DMS53 treated with DMSO at 0.1 percent for 48 hours (cell line): ENCODE data around the gene RPL26.
"Not testable (repeated sequence)": the region's sequence is repeated elsewhere in the genome, so short reads cannot be mapped to it uniquely, and the experiment has no call there.

Experiments
- DNase-seq: peaks from one replicate; lab custom pipeline; 2025; ENCODE audit not compliant: unreplicated experiment; lab: John Stamatoyannopoulos, UW

Gene RPL26

GRCh38 chr17:8397636-8398035, 14.6 kb upstream of the RPL26 start, which contains the start of gene RNF222:
Gene RNF222, minus strand, starts transcription at chr17:8397827. Its CDS starts 4,366 bp downstream, at chr17:8393461.
- DNase-seq: peak; percentile 14

- not testable (repeated sequence) for DNase-seq
These were observed 11.5 kb upstream of the RPL26 start for GRCh38 chr17:8394497-8394896.

- DNase-seq: peak; percentile 38
These were observed 10.7 kb upstream of the RPL26 start for GRCh38 chr17:8393470-8394231.

GRCh38 chr17:8392674-8393469, 9.9 kb upstream of the RPL26 start:
- DNase-seq: no peak

GRCh38 chr17:8392274-8392673, 9.3 kb upstream of the RPL26 start:
- no peak for DNase-seq

- no peak for DNase-seq
These were observed 8.7 kb upstream of the RPL26 start for GRCh38 chr17:8391711-8392110.

- DNase-seq: no peak
These were observed 5.1 kb upstream of the RPL26 start for GRCh38 chr17:8387914-8388651.

- no peak for DNase-seq
These were observed 3.8 kb upstream of the RPL26 start for GRCh38 chr17:8386841-8387240.

GRCh38 chr17:8384801-8385378, 1.9 kb upstream of the RPL26 start:
- no peak for DNase-seq

- DNase-seq: no peak
These were observed 182 bp downstream of the RPL26 start for GRCh38 chr17:8382880-8383142.

- DNase-seq: no peak
These were observed 727 bp downstream of the RPL26 start for GRCh38 chr17:8382052-8382879.

- no peak for DNase-seq
These were observed 2.9 kb downstream of the RPL26 start for GRCh38 chr17:8380049-8380448.

- DNase-seq: not testable (repeated sequence)
These were observed 4.9 kb downstream of the RPL26 start for GRCh38 chr17:8378117-8378516.

GRCh38 chr17:8377422-8377821, 5.6 kb downstream of the RPL26 start:
- DNase-seq: no peak

GRCh38 chr17:8376271-8377067, 6.5 kb downstream of the RPL26 start, which contains the start of gene KRABD2:
Gene KRABD2, minus strand, starts transcription at chr17:8376704.
- DNase-seq: peak; percentile 96

- peak; percentile 54 for DNase-seq
These were observed 7.2 kb downstream of the RPL26 start for GRCh38 chr17:8375738-8376259.

GRCh38 chr17:8373856-8374255, 9.1 kb downstream of the RPL26 start:
- DNase-seq: not testable (repeated sequence)

GRCh38 chr17:8372422-8372821, 10.6 kb downstream of the RPL26 start:
- no peak for DNase-seq

- no peak for DNase-seq
These were observed 11.2 kb downstream of the RPL26 start for GRCh38 chr17:8371786-8372185.
